Myocyte (in vitro differentiated cells): ENCODE measurements around the gene SPOCK1. TPM values are rescaled to one million over a fixed set of nuclear protein-coding genes. Genes with fewer than 3 reads are reported as not detected.

Experiments used
- DNase-seq: peaks from one replicate; pipeline ENCODE4 v3.0.0-alpha.2; 2012; ENCODE audit warnings: low read depth
- total RNA-seq: library from RNA; depleted of rRNA; stranded (reverse); fragments of >200 nt; gene quantifications from 2 replicates; pipeline ENCODE4 v1.2.3, GENCODE V29; 2014

Gene SPOCK1
- total RNA-seq, 1 donor from 2014 or later = 9.5 TPM

DNA sequence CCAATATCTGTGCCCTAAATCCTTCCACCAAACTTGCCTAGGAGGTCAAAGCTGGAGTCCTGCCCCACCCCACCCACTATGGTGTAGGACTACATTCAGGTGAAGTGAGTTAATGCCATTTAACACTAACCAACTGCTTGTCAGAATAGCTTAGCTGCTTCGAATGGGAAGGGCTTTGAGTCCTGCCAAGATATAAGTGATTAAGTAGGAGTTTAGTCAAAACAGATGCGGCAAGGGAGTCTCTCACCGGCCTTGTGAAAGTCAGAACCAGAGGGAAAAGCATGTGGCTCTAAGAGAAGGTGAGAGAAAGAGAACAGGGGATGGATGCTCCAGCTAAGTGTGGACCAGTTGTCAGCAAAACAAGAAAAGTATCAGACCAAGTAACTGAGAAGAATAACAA is 132.6 kb downstream of the SPOCK1 start:
- no peak for DNase-seq

DNA sequence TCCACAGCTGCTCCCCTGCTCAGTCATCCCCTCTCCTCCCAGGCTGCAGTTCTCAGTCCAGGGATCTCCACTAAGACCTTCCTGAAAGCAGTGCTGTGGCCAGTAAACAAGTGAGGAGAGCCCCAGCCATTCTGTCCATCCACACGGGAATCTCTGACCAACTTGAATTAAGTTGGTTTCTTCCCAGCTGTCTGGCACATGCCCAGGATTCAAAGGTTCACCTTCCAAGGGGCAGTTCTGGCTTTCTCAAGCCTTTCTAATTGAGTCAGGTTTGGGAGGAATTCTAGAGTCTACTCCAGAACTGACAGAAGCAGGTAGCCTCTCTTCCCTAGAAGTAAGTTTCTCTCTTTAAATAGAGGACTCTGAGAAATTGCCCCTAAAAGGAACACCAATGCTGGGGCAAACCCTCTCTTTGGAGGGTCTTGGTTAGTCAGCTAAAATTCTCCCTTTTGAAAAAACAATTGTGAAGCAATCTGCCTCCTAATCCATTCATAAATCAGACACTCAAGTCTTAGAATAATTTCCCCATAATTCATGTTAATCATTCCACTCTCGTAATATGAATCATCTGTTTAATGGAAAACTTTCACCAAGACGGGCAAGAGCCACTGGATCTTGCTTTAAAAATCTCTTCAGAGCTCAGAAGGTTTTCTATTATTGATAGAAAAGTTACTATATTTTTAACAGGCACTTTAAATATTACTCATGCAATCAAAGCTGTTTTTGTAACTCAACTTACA is 133.8 kb downstream of the SPOCK1 start:
- no peak for DNase-seq

DNA sequence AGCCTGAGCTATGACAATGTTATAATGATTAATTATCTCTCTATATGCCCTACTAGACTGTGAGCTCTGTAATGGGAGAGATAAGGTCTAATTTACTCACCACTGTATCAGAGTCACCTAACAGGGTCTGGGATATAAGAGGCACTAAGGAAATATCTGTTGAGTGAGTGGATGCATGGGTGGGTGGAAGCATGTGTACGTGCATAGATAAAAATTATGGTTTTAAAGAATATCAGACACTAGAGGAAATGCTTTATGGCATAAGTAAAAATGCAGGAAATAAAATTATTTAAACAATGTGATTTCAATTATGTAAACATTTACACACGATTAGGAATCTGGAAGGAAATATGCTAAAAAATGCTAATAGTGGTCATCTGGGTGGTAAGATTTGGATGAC is 137.8 kb downstream of the SPOCK1 start:
- no peak for DNase-seq

DNA sequence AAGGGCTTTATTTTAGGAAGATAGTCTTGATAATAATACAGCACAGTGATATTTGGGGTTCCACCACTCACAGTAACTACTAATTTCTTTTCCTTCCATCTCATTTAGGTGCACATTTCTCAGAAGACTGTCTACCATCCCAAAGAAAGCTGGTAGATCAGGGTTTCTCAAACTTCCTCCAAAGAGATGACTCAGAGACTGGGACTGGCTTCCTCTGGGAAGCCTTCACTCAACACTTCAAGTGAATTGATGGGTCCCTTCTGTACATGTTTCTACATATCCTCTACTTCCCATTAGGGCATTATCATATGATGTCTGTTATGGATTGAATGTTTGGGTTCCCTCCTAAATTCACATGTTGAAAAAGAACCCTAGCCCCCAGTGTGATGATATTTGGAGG is 138.5 kb downstream of the SPOCK1 start:
- DNase-seq = no peak

DNA sequence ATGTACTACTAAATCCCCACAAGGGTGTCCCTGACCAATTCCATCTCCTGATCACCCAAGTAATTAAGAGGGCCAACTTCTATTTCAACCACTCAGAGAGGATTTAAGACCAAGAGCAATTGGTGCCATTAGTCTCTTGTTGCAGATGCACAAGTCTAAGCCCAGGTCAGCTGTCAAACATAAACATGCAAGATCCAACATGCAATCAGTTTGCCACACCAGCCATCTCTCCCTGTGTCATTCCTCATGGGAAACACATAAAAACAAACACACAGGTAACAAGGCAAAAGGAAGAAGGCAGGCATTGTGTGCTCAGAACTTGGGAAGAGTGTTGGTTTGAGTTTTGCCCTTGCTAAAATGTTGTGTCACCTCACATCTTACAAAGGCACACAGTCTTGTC is 139.2 kb downstream of the SPOCK1 start:
- no peak for DNase-seq

DNA sequence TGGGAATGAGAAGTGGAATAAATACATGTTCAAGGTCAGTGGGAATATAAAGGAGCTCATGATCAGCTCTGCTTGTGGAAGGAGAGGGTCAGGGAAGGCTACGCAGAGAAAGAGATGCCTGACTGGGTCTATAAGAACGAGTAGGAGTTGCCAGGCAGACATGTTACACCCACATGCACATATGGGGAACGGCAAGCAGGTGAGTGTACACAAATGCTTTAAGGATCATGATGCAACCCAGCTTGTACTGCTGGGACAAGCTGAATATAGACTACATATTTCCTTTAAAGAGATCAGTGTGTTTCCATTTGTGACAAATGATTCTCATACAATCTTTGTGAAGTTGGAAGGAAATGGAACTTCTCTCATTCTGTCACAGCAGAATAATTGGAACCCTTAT is 141.7 kb downstream of the SPOCK1 start:
- no peak for DNase-seq

DNA sequence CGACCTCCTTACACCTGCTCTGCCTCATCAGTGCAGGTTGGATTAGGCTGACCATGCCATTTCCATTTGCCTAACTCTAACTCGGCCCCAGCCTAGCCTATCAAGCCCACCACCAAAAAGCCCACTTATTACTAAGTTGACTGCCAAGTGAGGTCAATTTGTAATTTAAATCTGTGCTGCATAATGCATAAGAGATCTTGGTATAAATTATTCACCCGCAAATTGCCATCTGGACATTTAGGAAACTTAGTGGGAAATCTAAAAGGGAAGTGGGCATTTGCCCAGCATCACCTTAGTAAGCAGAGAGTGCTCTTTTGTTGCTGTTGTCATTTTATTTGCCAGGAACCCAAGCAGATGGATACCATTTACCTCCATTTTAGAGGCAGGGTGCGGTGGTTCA is 143.0 kb downstream of the SPOCK1 start:
- no peak for DNase-seq

DNA sequence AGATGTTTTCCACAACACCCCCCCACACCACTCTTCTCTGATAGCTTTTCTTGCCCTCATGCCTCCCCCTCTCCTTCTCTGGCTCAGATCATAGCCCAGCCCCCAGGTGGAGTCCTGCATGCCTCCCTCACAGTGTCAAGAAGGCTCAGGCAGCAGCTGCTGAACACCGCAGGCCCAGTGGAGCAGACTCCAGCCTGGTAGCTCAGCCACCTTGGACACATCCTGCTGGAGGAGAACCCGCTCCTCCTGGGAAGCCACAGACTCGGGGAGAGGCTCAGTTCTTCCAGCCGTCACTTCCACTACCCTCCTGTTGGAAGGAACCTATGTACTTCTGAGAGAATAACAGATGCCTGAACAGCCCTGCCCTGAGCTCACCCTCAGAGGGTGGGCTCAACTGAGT is 143.4 kb downstream of the SPOCK1 start:
- DNase-seq = no peak

DNA sequence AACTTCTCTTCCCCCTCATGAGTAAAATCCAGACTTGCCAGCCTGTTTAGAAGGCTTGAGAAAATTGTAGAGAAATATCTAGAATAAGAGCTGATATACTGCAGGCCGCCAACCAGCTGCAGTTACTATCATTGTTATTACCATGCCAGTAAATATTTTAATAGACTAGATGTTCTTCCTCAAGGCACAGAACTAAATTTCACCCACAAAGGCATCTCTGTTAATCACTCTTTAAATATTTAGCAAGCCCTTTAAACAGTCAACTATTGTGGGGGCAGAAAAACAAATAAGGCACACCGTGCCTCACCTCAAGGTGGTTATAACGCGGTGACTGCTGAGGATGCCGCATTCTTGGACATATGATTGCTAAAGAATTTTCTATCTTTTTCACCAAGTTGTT is 147.0 kb downstream of the SPOCK1 start:
- DNase-seq = no peak

DNA sequence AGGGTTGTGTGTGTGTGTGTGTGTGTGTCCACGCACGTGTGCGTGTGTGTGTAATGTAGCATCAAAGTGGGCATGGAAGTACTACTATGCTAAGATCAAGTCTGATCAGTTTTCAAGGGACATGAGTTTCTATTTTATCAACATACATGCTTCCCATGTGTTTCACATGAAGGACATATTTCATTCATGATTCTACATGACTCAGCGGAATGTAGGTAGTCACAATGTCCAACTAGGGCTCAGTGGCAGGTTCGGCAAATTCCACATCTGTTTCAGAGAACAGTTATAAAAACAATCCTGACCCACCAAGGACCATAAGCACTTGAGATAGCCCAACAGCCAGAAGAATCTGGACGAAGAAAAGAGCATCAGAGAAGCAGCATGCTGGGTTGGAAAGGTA is 148.3 kb downstream of the SPOCK1 start:
- DNase-seq = no peak

DNA sequence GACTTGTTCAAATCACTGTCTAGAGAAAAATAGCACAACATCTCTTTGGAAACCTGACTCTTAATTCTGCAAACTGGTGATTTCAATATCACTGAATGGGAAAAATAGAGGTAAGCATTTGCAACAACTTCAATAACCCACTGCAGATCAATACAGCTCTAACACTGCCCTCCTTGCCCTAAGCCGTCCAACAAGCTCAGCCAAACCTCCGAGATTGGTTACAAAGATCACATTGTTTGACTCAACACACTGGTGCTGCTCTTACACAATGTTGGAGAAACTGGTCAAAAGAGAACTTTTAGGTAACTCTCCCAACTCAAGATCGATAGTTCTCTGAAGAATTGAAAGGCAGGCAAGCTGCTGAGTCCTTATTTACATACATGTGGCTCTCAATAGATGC is 150.4 kb downstream of the SPOCK1 start:
- DNase-seq = no peak

DNA sequence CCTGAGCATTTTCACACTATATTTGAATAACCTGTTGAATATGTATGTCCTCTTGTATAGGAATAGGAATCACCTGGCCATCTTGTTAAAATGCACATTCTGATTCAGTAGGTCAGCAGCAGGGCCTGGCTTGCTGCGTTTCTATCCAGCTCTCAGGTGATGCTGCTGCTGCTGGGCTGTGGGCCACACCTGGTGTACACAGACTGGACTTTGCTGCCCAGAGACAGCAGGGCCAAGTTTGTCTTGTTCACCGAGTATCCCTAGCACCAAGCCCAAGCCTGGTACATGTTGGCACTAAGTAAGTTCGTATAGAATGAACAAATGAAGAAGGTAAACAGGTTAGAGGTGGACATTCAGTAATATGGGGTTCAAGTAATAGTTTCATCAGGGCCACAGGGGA is 151.3 kb downstream of the SPOCK1 start:
- no peak for DNase-seq

DNA sequence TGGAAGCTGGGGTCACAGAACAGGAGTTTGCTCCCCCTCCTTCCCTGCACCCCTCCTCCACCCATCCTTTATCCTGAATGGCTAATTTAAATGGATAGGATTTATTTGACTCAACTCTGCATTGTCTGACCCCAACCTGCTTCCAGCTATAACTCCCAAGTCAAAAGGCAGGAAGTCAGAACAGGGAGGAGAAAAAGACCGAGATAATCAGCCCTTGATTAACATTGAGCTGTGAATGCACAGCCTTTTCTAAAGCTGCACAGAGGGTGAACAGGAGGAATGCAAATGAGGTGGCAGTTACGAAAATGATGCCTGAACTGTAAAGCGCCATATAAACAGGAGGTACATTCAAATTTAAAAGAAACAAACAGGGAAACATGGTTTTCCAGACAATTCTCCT is 152.8 kb downstream of the SPOCK1 start:
- DNase-seq = no peak

DNA sequence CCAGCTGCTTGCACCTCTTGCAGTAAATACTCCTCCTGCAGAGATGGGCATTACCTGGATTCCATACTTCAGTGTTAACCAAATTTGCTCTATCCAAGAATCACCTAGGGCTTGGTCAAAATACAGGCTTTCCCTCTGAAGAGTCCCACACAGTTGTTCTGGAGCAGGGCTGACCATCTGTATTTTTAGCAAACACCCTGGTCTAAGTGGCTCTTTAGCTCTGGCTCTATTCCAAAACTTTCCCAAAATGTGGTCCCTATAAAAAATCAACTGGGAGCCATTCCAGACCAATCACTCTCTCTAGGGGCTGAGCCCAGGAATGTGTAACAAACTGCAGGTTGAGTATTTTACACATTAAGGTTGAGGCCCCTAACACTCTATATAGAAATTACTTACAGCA is 153.7 kb downstream of the SPOCK1 start:
- peak; percentile 68 for DNase-seq

DNA sequence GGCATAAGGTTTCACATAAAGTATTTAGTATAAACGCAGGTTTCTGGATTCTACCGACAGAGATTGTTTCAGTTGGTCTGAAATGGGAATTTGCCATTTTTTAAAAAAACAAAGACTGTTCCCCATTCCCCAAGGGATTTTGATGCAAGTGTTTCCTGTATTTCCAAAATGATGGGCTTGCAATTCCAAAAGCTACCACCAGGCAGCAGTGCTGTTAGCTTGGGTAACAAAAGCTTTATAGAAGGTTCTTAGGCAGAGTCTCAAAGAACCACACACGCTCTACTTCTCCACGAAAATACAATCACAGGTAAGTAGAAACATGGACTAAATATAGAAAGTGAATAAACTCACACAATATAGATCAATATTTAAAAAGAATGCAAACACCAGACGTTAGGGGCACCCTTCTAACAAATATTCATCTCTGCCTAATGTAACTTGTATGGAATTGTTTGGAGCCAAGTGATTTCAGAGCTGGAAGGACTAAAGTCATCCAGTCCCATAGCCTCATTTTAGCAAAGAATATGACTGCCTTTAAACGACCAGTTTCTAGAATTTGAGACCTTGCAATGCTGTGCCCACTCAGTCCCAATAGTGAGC is 154.3 kb downstream of the SPOCK1 start:
- DNase-seq = peak; percentile 69

DNA sequence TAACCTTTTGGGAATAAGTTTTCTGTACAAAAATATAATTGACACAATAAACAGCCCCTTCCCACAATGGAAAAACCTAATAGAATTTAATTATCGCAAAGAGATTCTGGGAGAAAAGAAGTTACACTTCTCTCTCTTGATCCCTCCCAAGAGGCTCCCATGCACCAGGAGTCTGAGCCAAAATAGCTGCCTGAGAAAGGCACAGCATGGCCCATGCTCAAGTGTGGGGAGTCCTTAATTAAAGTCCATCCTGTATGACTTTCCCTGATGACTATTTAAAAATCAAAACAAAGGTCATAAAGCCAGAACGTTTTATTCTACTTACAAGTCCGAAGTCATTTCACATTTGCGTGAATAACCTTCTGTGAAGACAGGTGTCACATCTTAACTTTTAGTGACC is 155.1 kb downstream of the SPOCK1 start:
- DNase-seq = no peak

DNA sequence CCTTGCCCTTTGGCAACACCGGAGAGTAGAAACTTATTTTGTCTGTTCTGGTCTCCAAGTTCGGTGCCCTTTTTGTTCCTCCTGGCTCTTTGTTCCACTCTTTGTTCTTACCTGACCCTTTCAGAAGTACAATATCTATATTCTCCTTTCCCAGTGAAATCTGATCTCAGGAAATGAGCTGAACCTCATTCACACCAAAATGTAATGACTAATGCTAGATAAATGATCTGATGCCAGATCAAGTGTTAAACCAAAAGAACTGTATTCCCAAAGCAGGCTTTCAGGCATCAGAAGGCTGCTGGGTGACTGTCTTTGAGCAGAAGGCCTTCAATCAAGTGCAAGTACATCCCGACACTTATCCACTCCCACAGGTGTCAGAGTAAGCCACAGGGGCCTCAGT is 156.4 kb downstream of the SPOCK1 start:
- peak; percentile 35 for DNase-seq

DNA sequence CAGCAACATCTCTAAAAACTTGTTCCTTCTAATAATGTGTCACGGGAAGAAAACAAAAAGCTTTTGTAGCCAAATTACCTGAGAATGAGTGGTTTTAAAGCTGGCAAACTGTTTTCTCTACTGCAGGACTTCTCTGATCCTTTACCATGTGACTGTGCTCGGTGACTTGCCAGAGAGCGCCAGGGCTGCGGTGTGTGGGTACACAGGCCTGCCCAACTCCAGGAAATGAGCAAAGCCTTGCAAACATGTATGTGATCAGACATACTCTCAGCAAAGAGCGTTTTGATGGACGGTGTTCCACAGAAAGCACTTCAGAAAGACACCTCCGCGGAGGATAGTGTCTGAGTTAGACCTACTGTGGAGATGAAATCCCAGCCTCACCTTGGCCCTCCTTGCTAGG is 157.3 kb downstream of the SPOCK1 start:
- no peak for DNase-seq

DNA sequence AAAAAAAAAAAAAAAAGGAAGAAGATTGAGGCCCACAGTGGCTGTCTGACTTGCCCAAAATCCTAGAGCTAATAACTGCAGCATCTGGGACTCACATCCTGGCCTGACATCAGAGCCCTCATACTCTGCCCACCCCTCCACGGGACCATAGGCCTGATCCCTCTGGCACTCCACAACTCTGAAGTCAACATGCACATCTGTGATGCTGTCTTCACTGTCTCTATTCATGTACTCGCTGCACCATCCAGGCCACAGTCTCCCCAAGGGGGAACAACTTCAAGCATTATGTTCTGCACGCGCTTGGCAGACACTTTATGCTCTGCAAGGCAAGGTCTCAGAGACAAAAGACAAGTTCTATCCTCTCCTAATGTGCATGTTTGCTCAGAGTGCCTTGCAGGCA is 158.2 kb downstream of the SPOCK1 start:
- DNase-seq = no peak

DNA sequence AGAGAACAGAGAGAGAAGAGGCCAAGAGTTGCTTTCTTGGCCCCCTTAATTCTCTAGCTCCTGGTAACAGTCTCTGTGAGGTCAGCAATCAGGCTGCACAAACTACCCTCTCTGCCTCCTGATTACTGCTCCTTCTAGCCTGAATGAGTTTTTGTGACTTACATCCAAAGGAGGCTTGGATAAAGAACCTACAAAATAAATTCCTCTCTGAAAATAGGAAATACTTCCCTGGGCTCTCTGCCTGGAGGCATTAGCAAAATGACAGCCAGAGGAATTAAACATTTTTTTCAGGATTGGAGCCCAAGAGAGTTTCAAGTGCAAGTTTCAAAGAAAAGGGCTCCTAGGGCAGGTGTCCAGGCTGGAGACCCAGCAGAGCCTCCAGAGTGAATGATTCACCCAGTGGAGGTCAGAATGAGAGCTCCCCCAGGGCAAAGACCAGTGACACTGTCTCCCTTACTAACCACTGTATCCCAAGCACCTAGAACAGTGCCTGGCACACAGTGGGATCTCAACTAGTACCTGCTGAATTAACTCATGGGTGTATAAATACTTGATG is 162.5 kb downstream of the SPOCK1 start:
- peak; percentile 30 for DNase-seq

DNA sequence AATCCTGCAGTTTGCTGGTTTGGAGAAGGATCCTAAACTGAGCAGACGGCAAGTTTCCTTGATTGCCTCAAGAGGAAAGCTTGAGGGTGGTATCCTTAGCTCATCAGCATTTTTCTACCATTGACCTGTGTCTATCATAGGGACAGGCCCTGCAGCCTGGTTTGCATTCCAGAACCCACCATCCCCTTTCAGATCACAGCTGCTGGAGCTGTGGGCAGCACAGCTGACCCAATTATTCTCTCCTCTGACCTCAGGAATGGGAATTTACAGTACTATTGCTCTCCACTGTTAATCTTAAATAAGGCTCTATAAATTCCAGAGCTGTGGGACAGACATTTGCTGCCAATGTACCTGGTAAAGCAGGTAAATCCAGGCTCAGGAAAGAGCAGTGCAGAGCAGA is 163.0 kb downstream of the SPOCK1 start:
- DNase-seq = peak; percentile 91

DNA sequence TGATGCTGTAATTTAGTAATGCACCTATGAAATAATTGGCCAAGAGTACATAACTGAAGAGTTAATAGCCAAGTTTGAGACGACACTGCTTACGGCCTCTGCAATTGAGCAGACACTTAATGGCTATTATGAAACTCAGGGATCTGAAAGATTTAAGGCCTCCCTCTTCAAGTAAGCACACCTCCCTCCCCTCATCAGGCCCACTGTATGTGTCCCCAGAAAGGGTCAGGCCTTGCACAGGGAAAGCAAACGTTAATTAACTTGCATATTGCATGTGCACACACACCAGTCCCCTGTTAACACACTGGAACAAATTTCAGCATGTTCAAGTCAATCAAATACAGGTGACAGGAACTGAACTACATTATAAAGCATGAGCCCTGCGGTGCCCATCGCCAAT is 163.6 kb downstream of the SPOCK1 start:
- DNase-seq = no peak

DNA sequence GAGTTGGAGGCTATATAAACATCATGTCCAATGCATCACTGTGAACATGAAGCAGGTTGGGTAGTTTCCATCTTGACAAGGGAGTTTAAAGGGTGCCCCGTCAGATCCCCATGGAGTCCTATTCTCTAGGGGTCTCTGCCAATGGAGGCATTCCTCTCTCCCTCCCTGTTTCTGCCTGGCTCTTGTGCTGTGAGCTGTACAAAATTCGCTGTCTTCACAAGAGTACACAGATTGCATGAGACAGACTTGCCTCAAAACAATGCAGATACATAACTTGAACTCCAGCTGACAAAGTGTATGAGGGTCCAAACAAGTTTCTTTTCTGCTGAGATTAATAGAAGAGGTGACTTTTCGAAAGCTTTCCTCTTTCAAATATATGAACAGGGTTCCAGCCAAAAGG is 165.2 kb downstream of the SPOCK1 start:
- DNase-seq = no peak
